C4-2B (cell line): ENCODE results near the gene SLC24A4.

Experiments
- CTCF ChIP-seq: fragments of 450-650 bp; conservative IDR thresholded peaks from 2 replicates; pipeline ENCODE4 v1.5.1; 2017; ENCODE audit warnings: mild to moderate bottlenecking
- ZFX ChIP-seq: fragments of 450-650 bp; IDR thresholded peaks from 2 replicates; pipeline ENCODE4 v1.6.1; 2017

GRCh38 chr14:92325835-92326234, 2.9 kb downstream of the SLC24A4 start:
- peak; percentile 25 for TF ChIP-seq CTCF
- TF ChIP-seq ZFX = no peak
